ENCODE results near the gene MORC3.

The MORC3 gene

GRCh38 chr21:36425286-36425685 lies 105.3 kb downstream of the MORC3 start:
- no peak overlapping the region for H3K27ac ChIP-seq (ENCODE audit: extremely low read depth, low read depth, low read length)
- H3K4me3 ChIP-seq (ENCODE audit: low read depth, low read length), result no peak overlapping the region
- peaks cover 8% of the 10 kb centered on the region; the same call in 1 of the 2 replicates for H3K4me1 ChIP-seq (ENCODE audit: control insufficient read depth, insufficient read depth, low read length)
- ChIA-PET CTCF (interaction anchor here (0.5 to 1.4 kb wide), 3 partner anchors 11 to 205 kb away, joined by 3 to 4 read pairs (median 4); no protein-coding TSS in a partner anchor), POLR2A (no interaction called here)
- H3K9me3 ChIP-seq (ENCODE audit: control insufficient read depth, insufficient read depth, low read depth, low read length), result no peaks in the 10 kb centered on the region
- TF ChIP-seq ZNF792 (tag by site-specific recombination; IDR thresholded peaks at IDR 0.05) (no peak), ZNF404 (tag by site-specific recombination; IDR thresholded peaks at IDR 0.05) (no peak), GLI2 (tag by site-specific recombination; IDR thresholded peaks at IDR 0.05; ENCODE audit: borderline replicate concordance, low read depth) (no peak), ZFHX2 (tag by site-specific recombination; conservative IDR thresholded peaks at IDR 0.05) (0 out of 2 replicates have a peak, but pooled peaks have one; percentile 20), EGR2 (tag by site-specific recombination; IDR thresholded peaks at IDR 0.05; ENCODE audit: low read depth) (peak; percentile 52), INSM2 (tag by site-specific recombination; IDR thresholded peaks at IDR 0.05) (no peak), ZBTB8A (tag by site-specific recombination; IDR thresholded peaks at IDR 0.05) (no peak), ZNF132 (tag by site-specific recombination; IDR thresholded peaks at IDR 0.05; ENCODE audit: borderline replicate concordance) (no peak), ZNF341 (tag by site-specific recombination; IDR thresholded peaks at IDR 0.05; ENCODE audit: low read depth) (no peak), ZNF121 (tag by site-specific recombination; IDR thresholded peaks at IDR 0.05) (no peak), ZNF311 (tag by site-specific recombination; IDR thresholded peaks at IDR 0.05; ENCODE audit: borderline replicate concordance) (no peak), ZNF433 (tag by site-specific recombination; IDR thresholded peaks at IDR 0.05; ENCODE audit: low read depth) (no peak)
- TF ChIP-seq, protein P1, sequence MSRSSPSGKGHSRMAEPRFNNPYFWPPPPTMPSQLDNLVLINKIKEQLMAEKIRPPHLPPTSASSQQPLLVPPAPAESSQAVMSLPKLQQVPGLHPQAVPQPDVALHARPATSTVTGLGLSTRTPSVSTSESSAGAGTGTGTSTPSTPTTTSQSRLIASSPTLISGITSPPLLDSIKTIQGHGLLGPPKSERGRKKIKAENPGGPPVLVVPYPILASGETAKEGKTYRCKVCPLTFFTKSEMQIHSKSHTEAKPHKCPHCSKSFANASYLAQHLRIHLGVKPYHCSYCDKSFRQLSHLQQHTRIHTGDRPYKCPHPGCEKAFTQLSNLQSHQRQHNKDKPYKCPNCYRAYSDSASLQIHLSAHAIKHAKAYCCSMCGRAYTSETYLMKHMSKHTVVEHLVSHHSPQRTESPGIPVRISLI (tag by site-specific recombination; IDR thresholded peaks at IDR 0.05), result no peak
- TF ChIP-seq, protein P2, sequence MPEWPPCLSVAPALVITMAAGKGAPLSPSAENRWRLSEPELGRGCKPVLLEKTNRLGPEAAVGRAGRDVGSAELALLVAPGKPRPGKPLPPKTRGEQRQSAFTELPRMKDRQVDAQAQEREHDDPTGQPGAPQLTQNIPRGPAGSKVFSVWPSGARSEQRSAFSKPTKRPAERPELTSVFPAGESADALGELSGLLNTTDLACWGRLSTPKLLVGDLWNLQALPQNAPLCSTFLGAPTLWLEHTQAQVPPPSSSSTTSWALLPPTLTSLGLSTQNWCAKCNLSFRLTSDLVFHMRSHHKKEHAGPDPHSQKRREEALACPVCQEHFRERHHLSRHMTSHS (tag by site-specific recombination; IDR thresholded peaks at IDR 0.05), result no peak
- no peaks in the 10 kb centered on the region for H3K36me3 ChIP-seq (ENCODE audit: control insufficient read depth in 2 of 2, insufficient read depth in 1 of 2, low read length in 2 of 2)
